GM15510 (cell line): ENCODE measurements around the gene OSBP2.

Experiments used
- POLR2A ChIP-seq: IDR thresholded peaks from 3 replicates; pipeline ENCODE4 v1.6.1; 2011; ENCODE audit warnings: borderline replicate concordance; ENCODE audit not compliant: insufficient read length; ENCODE audit errors: extremely low read depth

The OSBP2 gene

GRCh38 chr22:30743257-30744020, 48.8 kb downstream of the OSBP2 start:
- TF ChIP-seq POLR2A = no peak

DNA sequence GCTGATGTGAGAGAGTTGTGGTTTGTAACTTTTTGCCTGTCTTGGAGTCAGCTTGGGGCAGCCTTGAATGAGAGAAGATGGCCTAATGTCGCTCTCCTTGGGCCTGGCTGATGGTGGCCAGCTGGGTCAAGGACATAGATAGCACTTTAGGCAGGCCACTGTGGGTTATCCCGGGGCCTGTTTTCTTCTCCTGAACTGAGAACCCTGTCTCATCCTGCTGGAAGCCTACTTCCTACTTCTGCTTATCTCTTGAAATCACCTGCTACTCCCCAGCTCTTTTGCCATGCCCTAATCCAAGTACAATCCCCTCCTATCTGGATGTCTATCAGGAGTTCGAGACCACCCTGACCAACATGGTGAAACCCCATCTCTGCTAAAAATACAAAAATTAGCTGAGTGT, 49.5 kb downstream of the OSBP2 start:
- no peak for TF ChIP-seq POLR2A

DNA sequence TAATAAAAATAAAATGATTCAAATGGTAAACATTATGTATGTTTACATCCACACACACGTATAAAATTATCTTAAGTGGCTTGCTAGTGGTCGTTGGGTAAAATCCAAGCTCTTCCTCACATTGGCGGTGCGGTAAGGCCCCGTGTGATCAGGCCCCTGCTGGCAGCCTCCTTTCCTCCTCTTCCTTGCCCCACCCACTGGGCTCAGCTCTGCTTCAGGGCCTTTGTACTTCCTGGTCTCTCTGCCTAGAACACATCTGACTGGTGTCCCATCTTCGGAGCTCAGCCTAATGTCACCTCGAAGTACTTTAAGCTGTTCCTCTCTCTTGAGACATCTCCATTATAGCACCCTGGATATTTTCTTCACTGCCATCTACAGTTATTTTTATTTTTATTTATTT, 52.8 kb downstream of the OSBP2 start:
- TF ChIP-seq POLR2A = no peak

- no peak for TF ChIP-seq POLR2A
These were observed 54.6 kb downstream of the OSBP2 start for GRCh38 chr22:30749272-30749671.

GRCh38 chr22:30749849-30750248, 55.2 kb downstream of the OSBP2 start:
- TF ChIP-seq POLR2A = no peak

- TF ChIP-seq POLR2A = no peak
These were observed 56.9 kb downstream of the OSBP2 start for GRCh38 chr22:30751529-30751928.

- no peak for TF ChIP-seq POLR2A
These were observed 58.1 kb downstream of the OSBP2 start for GRCh38 chr22:30752771-30753170.

DNA sequence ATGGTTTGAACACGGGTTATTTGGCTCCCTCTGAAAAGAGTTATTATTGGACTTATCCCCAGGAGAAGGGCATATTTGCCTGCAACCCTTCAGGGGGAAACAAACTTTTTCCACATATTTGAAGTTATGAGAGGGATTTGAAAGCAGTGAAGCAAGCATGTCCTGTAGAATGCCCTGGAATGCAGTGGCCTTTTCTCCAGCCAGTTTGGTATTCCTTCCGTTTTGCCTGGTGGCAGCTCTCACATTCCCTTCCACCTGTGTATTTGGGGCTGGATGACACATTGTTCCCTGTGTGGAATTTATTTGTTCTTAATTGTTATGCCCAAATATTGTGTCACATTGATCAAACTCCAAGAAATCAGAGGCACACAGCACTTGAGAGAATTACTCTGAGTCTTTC, 59.0 kb downstream of the OSBP2 start:
- TF ChIP-seq POLR2A = no peak

DNA sequence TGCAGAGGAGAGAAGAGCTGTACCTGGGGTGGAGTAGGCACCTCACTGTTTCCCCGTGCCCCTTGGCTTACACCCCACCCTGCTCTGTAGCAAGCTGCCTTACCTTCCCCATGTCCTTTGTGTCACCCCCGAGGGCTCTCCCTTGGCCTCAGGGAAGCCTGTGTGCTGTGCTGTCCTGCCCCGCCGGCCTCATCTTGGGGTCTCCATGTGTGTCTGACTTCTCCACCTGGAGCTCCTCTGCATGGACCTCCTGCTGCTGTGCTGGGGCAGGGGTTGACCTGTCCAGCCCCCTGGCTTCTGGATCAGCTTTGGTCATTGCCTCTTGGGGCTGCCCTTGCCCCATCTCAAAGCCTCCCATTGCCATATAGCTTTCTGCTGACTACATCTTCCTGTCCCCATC, 59.8 kb downstream of the OSBP2 start:
- no peak for TF ChIP-seq POLR2A

DNA sequence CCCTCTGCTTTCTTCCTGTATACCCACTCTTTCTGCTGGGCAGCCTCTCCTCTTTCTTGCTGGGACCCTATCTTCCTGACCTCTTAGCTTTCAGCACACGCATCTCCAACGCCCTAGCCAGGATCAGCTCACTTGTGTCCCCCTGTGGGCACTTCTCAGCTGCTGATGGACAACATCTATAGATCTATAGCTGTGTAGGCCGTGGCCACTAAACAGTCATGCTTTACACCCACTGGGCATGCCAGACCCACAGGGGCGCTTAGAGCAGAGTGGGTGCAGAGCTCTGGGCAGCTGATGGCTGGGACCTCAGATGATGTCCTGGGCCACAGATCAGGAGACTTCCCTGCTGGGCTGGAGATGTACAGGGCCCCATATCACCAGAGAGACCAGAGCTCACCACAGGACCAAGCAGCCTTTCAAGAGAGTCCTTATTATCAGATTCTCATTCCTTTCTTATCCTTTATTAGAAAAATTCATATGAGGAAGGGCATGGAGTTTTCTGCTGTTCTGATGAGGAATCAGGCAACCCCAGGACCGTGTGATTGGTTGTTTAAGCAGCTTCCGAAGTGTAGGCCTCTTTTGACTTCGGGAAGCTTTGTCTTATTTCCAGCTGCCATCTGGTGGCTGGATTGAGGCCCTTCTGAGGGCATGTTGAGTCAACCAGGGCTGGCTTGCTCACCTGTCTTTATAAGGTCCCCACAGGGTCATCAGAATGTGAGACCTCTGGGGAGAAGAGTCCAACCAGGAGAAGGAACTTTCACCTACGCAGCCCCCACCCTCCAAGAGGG, 60.5 kb downstream of the OSBP2 start:
- no peak for TF ChIP-seq POLR2A

DNA sequence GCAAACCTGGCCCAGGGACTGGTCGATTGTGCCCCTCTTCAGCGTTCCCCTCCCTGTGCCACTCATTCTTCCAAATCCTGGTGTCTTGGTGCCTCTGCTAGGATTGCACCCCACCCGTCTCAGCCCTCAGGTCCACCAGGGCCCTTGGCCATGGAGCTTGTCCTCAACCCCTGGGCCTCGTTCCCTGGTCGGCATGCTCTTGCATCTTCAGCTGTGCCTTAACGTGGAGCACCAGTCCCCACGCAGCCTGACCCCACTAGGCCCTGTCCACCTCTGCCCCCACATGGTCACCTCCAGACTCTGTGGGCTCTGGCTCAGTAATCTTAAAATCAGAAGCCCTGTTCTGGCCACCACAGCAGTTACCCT, 61.1 kb downstream of the OSBP2 start:
- TF ChIP-seq POLR2A = no peak

GRCh38 chr22:30763815-30764673, 69.4 kb downstream of the OSBP2 start:
- TF ChIP-seq POLR2A = no peak

DNA sequence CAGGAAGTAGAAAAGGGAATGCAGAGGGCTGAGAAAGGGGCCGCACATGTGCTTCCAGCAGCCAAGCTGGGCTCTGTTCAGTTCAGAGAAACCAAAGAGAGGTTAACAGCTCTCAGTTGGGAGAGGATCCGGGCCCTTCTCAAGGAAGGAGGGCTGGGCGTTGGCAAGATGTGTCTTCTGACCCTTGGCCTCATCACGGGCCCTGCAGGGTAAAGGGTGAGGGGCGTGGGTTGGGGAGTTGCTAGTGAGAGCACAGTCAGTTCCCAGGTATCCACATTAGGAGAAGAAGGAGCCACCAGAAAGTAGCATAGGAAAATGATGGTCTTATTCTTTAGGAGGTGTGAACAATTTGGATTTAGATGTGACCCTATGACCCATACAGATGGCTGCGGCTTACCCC, 73.0 kb downstream of the OSBP2 start:
- TF ChIP-seq POLR2A = no peak

GRCh38 chr22:30770716-30771115, 76.0 kb downstream of the OSBP2 start:
- TF ChIP-seq POLR2A = no peak

DNA sequence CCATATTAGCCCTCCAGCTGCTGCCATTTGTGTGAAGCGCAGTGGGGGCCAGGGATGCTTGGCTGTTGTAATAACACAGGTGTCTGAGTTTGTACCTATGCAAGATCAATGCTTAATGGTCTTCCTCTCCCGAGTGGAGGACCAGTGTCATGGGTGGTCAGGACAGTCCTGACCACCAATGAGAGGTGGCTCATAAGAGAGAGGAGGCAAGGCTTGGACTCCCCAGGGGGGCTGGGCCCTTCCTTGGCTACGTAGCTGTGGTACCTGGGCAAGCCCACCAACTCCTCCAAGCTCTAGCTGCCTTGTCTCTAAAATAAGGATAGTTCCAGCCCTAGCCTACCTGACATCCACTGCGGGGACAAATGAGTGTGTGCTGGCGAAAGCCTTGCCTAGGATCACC, 79.2 kb downstream of the OSBP2 start:
- TF ChIP-seq POLR2A = no peak
